ENCODE measurements around the gene ACOT6. TPM values are rescaled to one million over a fixed set of nuclear protein-coding genes. Genes with fewer than 3 reads are reported as not detected.
"Not testable (repeated sequence)": the region's sequence is repeated elsewhere in the genome, so short reads cannot be mapped to it uniquely, and the experiment has no call there.

The ACOT6 gene
- total RNA-seq, 3 donors from 2014 or later, result 0.16 TPM; not detected in 2

- intact Hi-C loops (cut with DNase I; ENCODE audit: low total_unique reads); H3K9me3 ChIP-seq; H3K27me3 ChIP-seq; H3K4me1 ChIP-seq; H3K36me3 ChIP-seq: not testable (repeated sequence)
- Histone ChIP-seq H3K4me3 (peak within 1 kb of the TSS; percentile 47 to 83 (median 69)), H3K27ac (peak within 1 kb of the TSS; percentile 91 to 98)
- TF ChIP-seq POLR2AphosphoS5 (IDR thresholded peaks at IDR 0.05), result peak; percentile 62 to 72 (median 70)
- peak in 1 of 3 donors; percentile 36 for TF ChIP-seq CTCF (IDR thresholded peaks at IDR 0.05)
- TF ChIP-seq POLR2A (IDR thresholded peaks at IDR 0.05), result peak; percentile 38
- peak; percentile 71 to 80 for DNase-seq (ENCODE audit: low spot score in 2 of 2)
Observed at GRCh38 chr14:73569185-73569958, 42.9 kb upstream of the ACOT6 start, which contains the start of gene ACOT2. ACOT2 (plus strand) TSS chr14:73569213; CDS start chr14:73569241, 28 bp downstream.

DNA sequence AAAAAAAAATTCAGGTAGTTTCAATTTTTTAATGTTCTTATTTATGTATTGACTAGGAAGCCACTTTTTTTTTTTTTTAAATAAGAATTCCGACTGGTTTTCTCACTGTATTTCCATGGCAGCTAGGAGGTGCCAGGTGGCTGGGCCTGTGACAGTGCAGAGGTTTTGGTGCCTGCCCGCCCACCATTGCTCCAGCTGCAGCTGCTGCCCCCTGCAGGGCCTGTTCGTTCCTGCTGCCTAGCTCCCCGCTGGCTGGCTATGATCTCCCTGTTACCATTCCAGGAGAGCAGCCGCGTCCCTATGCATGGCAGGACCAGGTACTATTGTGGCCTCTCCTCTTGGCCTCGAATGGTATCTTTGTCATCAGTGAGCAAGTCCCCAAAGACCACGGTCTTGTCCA lies 41.4 kb upstream of the ACOT6 start:
- H3K36me3 ChIP-seq; H3K27me3 ChIP-seq; H3K27ac ChIP-seq; intact Hi-C loops (cut with DNase I; ENCODE audit: low total_unique reads); H3K9me3 ChIP-seq; H3K4me1 ChIP-seq: not testable (repeated sequence)
- peak; percentile 20 to 63 for DNase-seq (ENCODE audit: low spot score in 2 of 2)
- peak in 2 of 3 donors; percentile 42 to 53 for TF ChIP-seq CTCF (IDR thresholded peaks at IDR 0.05)
- peak overlapping the region in 1 of 3 donors; percentile 21 for H3K4me3 ChIP-seq

- H3K4me1 ChIP-seq; H3K36me3 ChIP-seq; H3K27me3 ChIP-seq; intact Hi-C loops (cut with DNase I; ENCODE audit: low total_unique reads); H3K9me3 ChIP-seq; H3K4me3 ChIP-seq; H3K27ac ChIP-seq: not testable (repeated sequence)
- peak in 1 of 2 donors; percentile 11 for DNase-seq (ENCODE audit: low spot score in 2 of 2)
Observed at GRCh38 chr14:73573034-73573433, 39.3 kb upstream of the ACOT6 start.

DNA sequence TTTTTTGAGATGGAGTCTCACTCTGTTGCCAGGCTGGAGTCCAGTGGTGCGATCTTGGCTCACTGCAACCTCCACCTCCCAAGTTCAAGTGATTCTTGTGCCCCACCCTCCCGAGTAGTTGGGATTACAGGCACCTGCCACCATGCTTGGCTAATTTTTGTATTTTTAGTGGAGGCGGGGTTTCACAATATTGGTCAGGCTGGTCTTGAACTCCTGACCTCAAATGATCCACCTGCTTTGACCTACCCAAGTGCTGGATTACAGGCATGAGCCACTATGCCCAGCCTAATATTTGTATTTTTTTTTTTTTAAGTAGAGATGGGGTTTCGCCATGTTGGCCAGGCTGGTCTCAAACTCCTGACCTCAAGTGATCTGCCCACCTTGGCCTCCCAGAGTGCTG lies 38.6 kb upstream of the ACOT6 start:
- H3K4me3 ChIP-seq; H3K9me3 ChIP-seq; intact Hi-C loops (cut with DNase I; ENCODE audit: low total_unique reads); H3K27ac ChIP-seq; H3K27me3 ChIP-seq; H3K36me3 ChIP-seq; H3K4me1 ChIP-seq: not testable (repeated sequence)
- DNase-seq (ENCODE audit: low spot score in 2 of 2), result peak in 1 of 2 donors; percentile 15

- DNase-seq (ENCODE audit: low spot score in 2 of 2), result peak in 1 of 2 donors; percentile 9
- intact Hi-C loops (cut with DNase I; ENCODE audit: low total_unique reads), result not testable (repeated sequence)
Observed at GRCh38 chr14:73574251-73574650, 38.1 kb upstream of the ACOT6 start.

GRCh38 chr14:73576391-73576790 lies 35.9 kb upstream of the ACOT6 start:
- TF ChIP-seq POLR2A (IDR thresholded peaks at IDR 0.05), result no peak
- no peak for TF ChIP-seq CTCF (IDR thresholded peaks at IDR 0.05)
- no peak for TF ChIP-seq POLR2AphosphoS5 (IDR thresholded peaks at IDR 0.05)
- Histone ChIP-seq H3K27me3 (no peaks in the 10 kb centered on the region), H3K27ac (no peak overlapping the region), H3K4me3 (no peak overlapping the region), H3K36me3 (no peaks in the 10 kb centered on the region), H3K4me1 (no peaks in the 10 kb centered on the region), H3K9me3 (no peaks in the 10 kb centered on the region)
- intact Hi-C loops (cut with DNase I; ENCODE audit: low total_unique reads), result no loop called here
- DNase-seq (ENCODE audit: low spot score in 2 of 2), result peak in 1 of 2 donors; percentile 4

More at GRCh38 chr14:73574251-73574650, 38.1 kb upstream of the ACOT6 start:
- not testable (repeated sequence) for H3K27me3 ChIP-seq, H3K9me3 ChIP-seq, H3K4me1 ChIP-seq, H3K4me3 ChIP-seq, H3K36me3 ChIP-seq
- H3K27ac ChIP-seq, result peak overlapping the region in 1 of 2 donors; percentile 3

GRCh38 chr14:73577214-73577613 lies 35.1 kb upstream of the ACOT6 start:
- H3K4me3 ChIP-seq; H3K27ac ChIP-seq; intact Hi-C loops (cut with DNase I; ENCODE audit: low total_unique reads); DNase-seq (ENCODE audit: low spot score in 2 of 2); H3K9me3 ChIP-seq; H3K4me1 ChIP-seq; H3K36me3 ChIP-seq; H3K27me3 ChIP-seq: not testable (repeated sequence)

DNA sequence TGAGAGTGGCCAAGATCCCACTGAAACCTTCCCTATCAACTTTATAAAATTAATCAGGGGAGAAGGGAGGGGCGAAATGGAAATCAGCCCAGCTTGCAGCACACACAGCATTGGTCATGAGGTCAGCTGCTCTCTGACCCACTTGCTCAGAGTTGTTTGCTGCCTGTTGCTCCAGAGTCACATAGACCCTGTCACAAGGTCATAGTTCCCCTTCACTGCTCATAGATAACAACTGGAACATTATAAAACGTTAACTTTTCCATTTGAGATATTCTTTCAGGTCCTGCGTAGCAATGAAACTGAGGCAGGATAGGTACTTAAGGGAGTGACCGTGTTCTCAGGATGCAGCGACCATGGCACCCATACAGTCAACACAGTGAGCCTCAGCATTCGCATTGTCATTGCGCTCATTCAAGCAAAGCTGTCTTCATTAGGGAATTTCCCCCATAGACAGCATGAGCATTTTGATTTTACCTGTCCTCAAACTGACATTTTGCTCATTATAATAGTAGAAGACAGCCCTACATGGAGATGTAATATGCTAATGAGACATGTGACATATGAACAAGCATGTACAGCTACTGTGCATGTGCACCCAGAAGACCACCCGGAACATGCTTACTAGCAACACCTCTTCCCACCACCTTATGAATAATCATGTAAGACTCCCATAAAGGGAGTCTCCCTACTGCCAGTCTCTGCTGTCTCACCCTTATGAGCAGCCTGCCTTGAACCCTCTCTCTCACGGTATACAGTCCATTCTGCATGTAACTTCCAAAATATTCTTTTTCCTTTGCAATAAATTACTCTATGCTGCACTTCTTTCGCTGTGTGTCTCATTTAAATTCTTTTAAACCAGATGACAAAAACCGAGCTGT lies 30.0 kb upstream of the ACOT6 start:
- H3K4me1 ChIP-seq; H3K4me3 ChIP-seq; H3K27me3 ChIP-seq; DNase-seq (ENCODE audit: low spot score in 2 of 2); intact Hi-C loops (cut with DNase I; ENCODE audit: low total_unique reads); H3K9me3 ChIP-seq; H3K36me3 ChIP-seq; H3K27ac ChIP-seq: not testable (repeated sequence)
